Measurements from ENCODE around the gene KCTD14. TPM values are rescaled to one million over a fixed set of nuclear protein-coding genes. Genes with fewer than 3 reads are reported as not detected.

KCTD14 gene
- total and polyA plus RNA-seq, 2 of the 4 experiments (the other 2 are of a cell fraction): 0.90 to 0.97 TPM

- Histone ChIP-seq H3K36me3 (ENCODE audit: control insufficient read depth, insufficient read depth, low read length) (peaks cover 18% of the 10 kb centered on the region), H2BK15ac (ENCODE audit: low read depth, low read length) (no peak overlapping the region), H2BK5ac (ENCODE audit: low read depth, low read length, poor library complexity, severe bottlenecking) (no peak overlapping the region), H3K27ac (ENCODE audit: insufficient read depth, low read length) (no peak overlapping the region), H2BK20ac (ENCODE audit: low read depth, low read length) (no peak overlapping the region), H3K18ac (ENCODE audit: low read depth, low read length) (no peak overlapping the region), H3K4me1 (ENCODE audit: control insufficient read depth, insufficient read depth, low read length) (no peaks in the 10 kb centered on the region; the same call in 1 of the 2 replicates), H3K4ac (ENCODE audit: low read depth, low read length) (no peak overlapping the region), H2BK120ac (ENCODE audit: low read depth, low read length) (no peak overlapping the region), H3K9me1 (ENCODE audit: insufficient read depth, low read length) (peaks cover 7% of the 10 kb centered on the region), H3K56ac (ENCODE audit: extremely low read depth, insufficient read depth, low read length) (no peak overlapping the region), H3K27me3 (ENCODE audit: control insufficient read depth, insufficient read depth, low read length) (no peaks in the 10 kb centered on the region), H3K9ac (ENCODE audit: low read depth, low read length) (no peak overlapping the region), H3K4me3 (ENCODE audit: insufficient read depth, low read depth, low read length) (no peak overlapping the region), H4K5ac (ENCODE audit: low read depth, low read length) (no peak overlapping the region), H4K20me1 (ENCODE audit: insufficient read depth, low read length) (peaks cover 7% of the 10 kb centered on the region), H4K91ac (ENCODE audit: insufficient read depth, low read depth, low read length) (no peak overlapping the region), H3K23ac (ENCODE audit: low read depth, low read length) (no peak overlapping the region), H2AK9ac (replicated peaks; ENCODE audit: low read depth, low read length, poor library complexity) (no peak overlapping the region), H3K14ac (replicated peaks; ENCODE audit: low read depth, low read length) (no peak overlapping the region), H3K4me2 (ENCODE audit: low read depth, low read length) (no peak overlapping the region), H4K8ac (ENCODE audit: low read depth in 2 of 2, low read length in 2 of 2) (no peak overlapping the region), H3K79me1 (ENCODE audit: low read depth in 1 of 2, low read length in 2 of 2) (peaks cover 18 to 42% of the 10 kb centered on the region in 2 experiments), H2AK5ac (ENCODE audit: low read depth, low read length) (no peak overlapping the region), H3K9me3 (ENCODE audit: control insufficient read depth, insufficient read depth, low read length) (no peaks in the 10 kb centered on the region), H2AFZ (replicated peaks; ENCODE audit: low read length, poor library complexity) (no peak overlapping the region)
- intact Hi-C loops (cut with micrococcal nuclease) (no loop called here), dilution Hi-C loops (cut with HindIII; ENCODE audit: low sequenced_read_pairs, unreplicated experiment) (no loop called here), in situ Hi-C loops (cut with MboI; ENCODE audit: low sequenced_read_pairs) (no loop called here)
- CTCF ChIA-PET: interaction anchor here (0.9 kb wide), 1 partner anchor 20 kb away, joined by 3 read pairs; no protein-coding TSS in a partner anchor
- no CpG with 5 or more reads among the region's 2 CpGs for WGBS, 2 experiments (ENCODE audit: extremely low coverage in 2 of 2, insufficient read length in 1 of 2)
- DNase-seq (no peak), ATAC-seq (ENCODE audit: low read depth) (no peak)
- TF ChIP-seq SMC3 (IDR thresholded peaks at IDR 0.05; ENCODE audit: low read depth, low read length): no peak
- no peak for TF ChIP-seq CTCF (conservative IDR thresholded peaks at IDR 0.05; ENCODE audit: low read depth, low read length)
- no peak for TF ChIP-seq MAFK (IDR thresholded peaks at IDR 0.05; ENCODE audit: low read depth, low read length)
- TF ChIP-seq POLR2A (IDR thresholded peaks at IDR 0.05; ENCODE audit: low read depth, low read length): no peak
- no peak for TF ChIP-seq RFX5 (IDR thresholded peaks at IDR 0.05; ENCODE audit: low read depth, low read length)
- no peak for TF ChIP-seq RAD21 (IDR thresholded peaks at IDR 0.05; ENCODE audit: low read length)
- TF ChIP-seq, protein P1, sequence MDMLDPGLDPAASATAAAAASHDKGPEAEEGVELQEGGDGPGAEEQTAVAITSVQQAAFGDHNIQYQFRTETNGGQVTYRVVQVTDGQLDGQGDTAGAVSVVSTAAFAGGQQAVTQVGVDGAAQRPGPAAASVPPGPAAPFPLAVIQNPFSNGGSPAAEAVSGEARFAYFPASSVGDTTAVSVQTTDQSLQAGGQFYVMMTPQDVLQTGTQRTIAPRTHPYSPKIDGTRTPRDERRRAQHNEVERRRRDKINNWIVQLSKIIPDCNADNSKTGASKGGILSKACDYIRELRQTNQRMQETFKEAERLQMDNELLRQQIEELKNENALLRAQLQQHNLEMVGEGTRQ (IDR thresholded peaks at IDR 0.05; ENCODE audit: low read depth, low read length): no peak
- no peak for TF ChIP-seq RCOR1 (IDR thresholded peaks at IDR 0.05; ENCODE audit: insufficient replicate concordance, low read length)
- TF ChIP-seq NFE2L2 (IDR thresholded peaks at IDR 0.05; ENCODE audit: low read depth, low read length): no peak
- TF ChIP-seq CHD1 (IDR thresholded peaks at IDR 0.05; ENCODE audit: low read depth, low read length): no peak
- TF ChIP-seq MAZ (IDR thresholded peaks at IDR 0.05; ENCODE audit: borderline replicate concordance, low read depth, low read length): no peak
- POLR2A ChIA-PET (ENCODE audit: unreplicated experiment): interaction anchor here (0.6 to 0.7 kb wide), 3 partner anchors 13 to 438 kb away, joined by 4 to 7 read pairs (median 4); no protein-coding TSS in a partner anchor
- no TSS peak for BruUV-seq (replicated peaks)
Observed at GRCh38 chr11:78066471-78066870, 43.4 kb upstream of the KCTD14 start.
